Mesothelial cell of epicardium (in vitro differentiated cells): ENCODE results near the gene DPF3. TPM values are rescaled to one million over a fixed set of nuclear protein-coding genes. Genes with fewer than 3 reads are reported as not detected.

Source experiments
- DNase-seq, 2 experiments: peaks; one replicate each; pipeline ENCODE4 v3.0.0; 2021; ENCODE audit warnings: low spot score in 2 of 2; ENCODE audit not compliant: unreplicated experiment in 2 of 2
- H3K27ac Mint-ChIP-seq: 2 replicates; pipeline ENCODE4 v1.8.0; 2021; ENCODE audit warnings: mixed read lengths
- H3K27me3 Mint-ChIP-seq: 2 replicates; pipeline ENCODE4 v1.8.0; 2021; ENCODE audit warnings: low read depth, mixed read lengths
- H3K36me3 Mint-ChIP-seq: 2 replicates; pipeline ENCODE4 v1.8.0; 2021; ENCODE audit warnings: mixed read lengths
- H3K4me1 Mint-ChIP-seq: 2 replicates; pipeline ENCODE4 v1.8.0; 2021; ENCODE audit warnings: mixed read lengths
- H3K4me3 Mint-ChIP-seq: 2 replicates; pipeline ENCODE4 v1.8.0; 2021; ENCODE audit warnings: mild to moderate bottlenecking, moderate library complexity, mixed read lengths
- H3K9me3 Mint-ChIP-seq: 2 replicates; pipeline ENCODE4 v1.8.0; 2021; ENCODE audit warnings: mixed read lengths
- CTCF ChIP-seq: fragments of 200-600 bp; sonication (generic); IDR thresholded peaks from one replicate; pipeline ENCODE4 v1.5.0; 2021; ENCODE audit warnings: antibody characterized with exemption; ENCODE audit not compliant: unreplicated experiment
- total RNA-seq: library from RNA; stranded (reverse); gene quantifications from 3 replicates; pipeline ENCODE4 v1.2.1, GENCODE V29; 2021

DPF3 gene
- total RNA-seq, 1 donor from 2014 or later: 1.3 TPM

- Mint-ChIP-seq H3K36me3 (no peaks in the 10 kb centered on the region), H3K9me3 (no peaks in the 10 kb centered on the region), H3K4me3 (no peak overlapping the region), H3K4me1 (peaks cover 2% of the 10 kb centered on the region), H3K27me3 (peaks cover 6% of the 10 kb centered on the region), H3K27ac (no peak overlapping the region)
- TF ChIP-seq CTCF: no peak
- no peak for DNase-seq
Observed at GRCh38 chr14:72690324-72690723, 203.6 kb downstream of the DPF3 start.

- Mint-ChIP-seq H3K9me3 (no peaks in the 10 kb centered on the region), H3K27ac (no peak overlapping the region), H3K4me1 (peaks cover 2% of the 10 kb centered on the region), H3K27me3 (peaks cover 4% of the 10 kb centered on the region), H3K4me3 (no peak overlapping the region), H3K36me3 (no peaks in the 10 kb centered on the region)
- no peak for TF ChIP-seq CTCF
- DNase-seq: no peak
Observed at GRCh38 chr14:72688990-72689671, 204.8 kb downstream of the DPF3 start.

DNA sequence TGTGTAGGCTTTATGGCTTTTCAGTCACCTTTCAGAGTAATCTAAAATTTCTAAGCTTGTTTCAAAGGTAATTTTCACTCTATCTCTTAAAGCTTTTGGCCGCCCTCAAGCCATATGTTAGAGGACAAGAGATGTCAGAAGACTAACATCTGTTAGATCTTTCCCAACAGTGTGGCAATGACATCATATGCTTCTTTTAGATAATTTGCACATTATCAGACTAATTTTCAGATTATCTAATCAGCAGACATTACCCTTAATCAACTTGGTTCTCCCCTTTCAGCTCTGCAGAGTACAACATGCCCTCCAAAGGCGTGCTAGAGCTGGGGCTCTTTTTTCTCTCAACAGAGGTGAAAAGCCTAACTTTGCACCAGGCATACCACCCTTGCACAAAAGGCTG is 207.1 kb downstream of the DPF3 start:
- H3K4me3 Mint-ChIP-seq: no peak overlapping the region
- H3K36me3 Mint-ChIP-seq: no peaks in the 10 kb centered on the region
- H3K27ac Mint-ChIP-seq: no peak overlapping the region
- H3K27me3 Mint-ChIP-seq: peaks cover 4% of the 10 kb centered on the region
- no peak for DNase-seq
- no peak for TF ChIP-seq CTCF
- peaks cover 2% of the 10 kb centered on the region for H3K4me1 Mint-ChIP-seq
- H3K9me3 Mint-ChIP-seq: no peaks in the 10 kb centered on the region

GRCh38 chr14:72686101-72686500 is 207.8 kb downstream of the DPF3 start:
- Mint-ChIP-seq H3K36me3 (no peaks in the 10 kb centered on the region), H3K9me3 (no peaks in the 10 kb centered on the region), H3K27ac (no peak overlapping the region), H3K4me3 (no peak overlapping the region), H3K27me3 (peaks cover 4% of the 10 kb centered on the region), H3K4me1 (peaks cover 2% of the 10 kb centered on the region)
- TF ChIP-seq CTCF: no peak
- DNase-seq: no peak

GRCh38 chr14:72685456-72685855 is 208.4 kb downstream of the DPF3 start:
- no peak for TF ChIP-seq CTCF
- no peak overlapping the region for H3K4me3 Mint-ChIP-seq
- H3K27ac Mint-ChIP-seq: no peak overlapping the region
- H3K36me3 Mint-ChIP-seq: no peaks in the 10 kb centered on the region
- DNase-seq: no peak
- H3K27me3 Mint-ChIP-seq: peaks cover 4% of the 10 kb centered on the region
- peaks cover under 1% of the 10 kb centered on the region for H3K4me1 Mint-ChIP-seq
- no peaks in the 10 kb centered on the region for H3K9me3 Mint-ChIP-seq
